Fibroblast of skin of left quadriceps (primary cell): Measurements from ENCODE around the gene MYL10.

Experiments
- DNase-seq, 2 experiments: peaks; one replicate each; pipeline ENCODE4 v3.0.0-alpha.2; 2013; ENCODE audit warnings: low read depth in 2 of 2

Gene MYL10

DNA sequence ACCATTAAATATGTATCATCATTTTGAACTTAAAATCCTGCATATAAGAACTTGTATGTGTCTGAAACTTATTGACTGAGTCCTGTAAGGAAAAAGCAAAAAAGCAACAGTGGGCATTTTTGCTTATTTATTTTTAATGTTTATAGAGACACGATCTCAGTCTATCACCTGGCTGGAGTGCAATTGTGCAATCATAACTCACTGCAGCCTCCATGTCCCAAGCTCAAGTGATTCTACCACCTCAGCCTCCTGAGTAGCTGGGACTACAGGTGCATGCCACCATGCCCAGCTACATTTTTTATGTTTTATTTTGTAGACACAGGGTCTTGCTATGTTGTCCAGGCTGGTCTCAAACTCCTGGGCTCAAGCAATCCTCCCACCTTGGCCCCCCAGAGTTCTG lies 32.2 kb downstream of the MYL10 start:
- no peak for DNase-seq

DNA sequence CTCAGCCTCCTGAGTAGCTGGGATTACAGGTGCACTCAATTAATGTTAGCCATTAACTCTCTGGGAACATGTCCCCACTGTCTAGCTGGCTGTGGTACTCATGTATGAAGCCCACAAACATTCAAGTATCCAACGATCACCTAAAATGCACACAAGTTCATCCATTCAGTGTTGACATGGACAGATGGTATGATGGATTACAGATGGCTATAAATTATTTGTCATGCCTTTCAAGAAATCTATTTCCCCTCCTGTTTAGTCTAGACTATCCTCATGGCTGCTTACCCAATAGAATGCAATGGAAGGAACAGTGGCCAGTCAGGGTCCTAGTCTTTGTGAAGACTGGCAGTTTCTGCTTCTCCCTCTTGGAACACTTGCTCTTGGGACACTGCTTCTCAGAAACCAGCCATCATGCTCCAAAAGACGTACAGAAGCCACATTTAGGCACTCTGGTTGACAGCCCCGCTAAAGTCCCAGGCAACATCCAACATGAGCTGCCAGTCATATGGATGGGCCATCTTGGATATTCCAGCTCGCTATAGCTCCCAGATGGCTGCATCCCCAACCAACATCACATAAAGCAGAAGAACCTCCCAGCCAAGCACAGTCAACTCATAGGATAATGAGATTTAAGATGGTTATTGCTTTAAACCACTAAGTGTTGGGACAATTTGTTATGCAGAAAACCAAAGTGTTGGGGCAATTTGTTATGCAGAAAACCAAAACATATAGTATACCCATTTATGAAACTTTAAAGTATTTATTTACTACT lies 33.1 kb downstream of the MYL10 start:
- no peak for DNase-seq

DNA sequence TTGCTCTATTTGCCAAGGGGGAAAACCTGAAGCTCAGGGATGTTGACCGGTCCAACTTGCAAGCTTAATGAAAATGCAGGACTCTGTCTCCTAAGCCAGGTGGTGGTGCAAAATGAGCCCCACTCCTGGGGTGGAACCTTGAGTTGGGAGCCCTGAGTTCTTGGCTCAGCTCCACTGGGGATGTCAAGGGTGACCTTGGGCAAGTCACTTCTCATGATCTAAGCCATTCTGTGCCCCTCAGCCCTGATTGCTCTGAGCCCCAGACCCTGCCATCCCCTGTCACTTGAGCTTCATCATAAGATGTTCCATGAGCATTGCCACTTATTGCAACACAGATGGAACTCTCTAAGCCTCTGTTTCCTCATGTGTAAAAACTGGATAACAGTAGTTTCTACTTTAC lies 33.9 kb downstream of the MYL10 start:
- no peak for DNase-seq

DNA sequence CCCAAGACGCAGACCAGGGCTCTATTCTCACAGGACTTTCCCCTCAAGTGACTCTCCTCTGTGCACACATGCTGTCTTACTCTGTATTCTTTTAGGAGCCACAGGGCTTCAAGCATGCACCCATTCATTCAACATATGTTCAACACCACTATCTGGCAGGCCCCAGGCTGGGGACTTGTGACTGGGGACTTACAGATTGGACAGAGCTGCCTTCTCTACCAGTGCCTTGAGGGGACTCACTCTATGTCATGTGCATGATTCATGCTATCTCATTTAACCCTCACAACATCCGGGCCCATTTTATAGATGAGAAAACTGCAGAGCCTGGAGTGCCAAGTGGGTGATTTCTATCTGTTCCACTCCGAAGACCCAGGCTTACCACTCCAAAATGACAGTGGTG lies 34.3 kb downstream of the MYL10 start:
- no peak for DNase-seq

DNA sequence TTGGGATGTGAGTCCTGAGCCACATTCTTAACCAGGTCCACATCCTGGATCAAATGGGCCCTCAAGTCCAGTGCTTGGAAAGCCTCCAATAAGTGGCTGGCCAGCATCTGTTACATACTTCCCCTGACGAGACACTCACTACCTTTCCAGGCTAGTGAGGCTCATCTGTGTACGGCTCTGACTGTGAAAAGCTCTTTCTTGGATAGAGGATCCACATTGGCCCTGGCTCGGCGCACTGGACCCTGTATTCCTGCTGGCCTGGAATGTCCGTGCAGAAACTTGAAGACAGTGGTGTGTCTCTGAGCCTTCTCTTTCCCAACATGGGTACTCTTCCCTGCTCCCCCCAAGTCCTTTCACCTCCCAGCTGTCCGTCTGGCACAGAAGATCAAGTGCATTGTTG lies 35.5 kb downstream of the MYL10 start:
- no peak for DNase-seq

DNA sequence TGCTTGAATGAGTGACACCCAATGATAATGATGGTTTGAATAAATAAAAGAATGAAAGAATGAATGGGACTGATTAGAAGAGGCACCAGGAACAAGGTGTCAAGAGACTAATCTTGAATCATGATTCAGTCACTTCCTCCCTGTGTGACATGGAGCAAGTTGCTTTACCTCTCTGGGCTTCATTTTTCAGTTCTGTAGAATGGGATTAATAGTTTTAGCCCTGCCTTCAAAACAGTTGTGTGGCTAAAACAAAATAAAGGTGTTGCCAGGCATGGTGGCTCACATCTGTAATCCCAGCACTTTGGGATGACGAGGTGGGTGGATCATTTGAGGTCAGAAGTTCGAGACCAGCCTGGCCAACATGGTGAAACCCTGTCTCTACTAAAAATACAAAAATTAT lies 37.6 kb downstream of the MYL10 start:
- DNase-seq, result no peak

DNA sequence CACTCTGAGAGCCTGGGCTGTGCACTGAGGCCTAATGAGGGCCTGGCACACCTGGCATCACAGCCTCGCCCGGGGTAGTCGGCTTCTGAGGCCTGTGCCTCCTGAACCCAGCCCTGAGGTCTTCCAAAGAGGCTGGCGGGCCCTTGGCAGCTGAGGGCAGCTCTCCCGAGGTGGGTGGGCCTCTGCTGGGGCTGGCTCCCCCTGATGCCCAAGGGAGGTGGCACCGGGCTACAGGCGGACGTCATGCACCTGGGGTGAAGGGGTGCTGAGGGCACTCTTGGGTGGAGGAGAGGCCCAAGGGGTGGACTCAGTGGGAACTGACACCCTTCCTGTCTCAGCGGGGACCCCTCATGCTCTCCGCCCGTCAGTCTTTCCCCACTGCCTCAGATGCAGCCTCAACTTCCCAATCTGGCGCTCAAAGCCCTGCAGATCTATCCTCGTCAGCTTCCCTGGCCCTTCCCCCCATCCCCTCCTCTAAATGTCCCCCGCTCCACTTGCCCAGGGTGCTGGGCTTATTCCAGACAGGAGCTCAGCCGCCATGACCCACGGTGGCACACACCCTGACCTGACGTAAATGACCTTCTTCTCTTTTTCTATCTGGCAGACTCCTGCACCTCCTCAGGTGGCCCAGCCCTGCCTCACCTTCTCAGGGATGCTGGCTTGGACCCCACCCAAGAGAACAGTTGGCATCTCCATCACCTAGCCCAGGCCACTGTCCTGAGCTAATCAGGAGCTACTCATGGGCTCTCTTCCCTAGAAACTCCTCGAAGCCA lies 38.2 kb downstream of the MYL10 start:
- no peak for DNase-seq

DNA sequence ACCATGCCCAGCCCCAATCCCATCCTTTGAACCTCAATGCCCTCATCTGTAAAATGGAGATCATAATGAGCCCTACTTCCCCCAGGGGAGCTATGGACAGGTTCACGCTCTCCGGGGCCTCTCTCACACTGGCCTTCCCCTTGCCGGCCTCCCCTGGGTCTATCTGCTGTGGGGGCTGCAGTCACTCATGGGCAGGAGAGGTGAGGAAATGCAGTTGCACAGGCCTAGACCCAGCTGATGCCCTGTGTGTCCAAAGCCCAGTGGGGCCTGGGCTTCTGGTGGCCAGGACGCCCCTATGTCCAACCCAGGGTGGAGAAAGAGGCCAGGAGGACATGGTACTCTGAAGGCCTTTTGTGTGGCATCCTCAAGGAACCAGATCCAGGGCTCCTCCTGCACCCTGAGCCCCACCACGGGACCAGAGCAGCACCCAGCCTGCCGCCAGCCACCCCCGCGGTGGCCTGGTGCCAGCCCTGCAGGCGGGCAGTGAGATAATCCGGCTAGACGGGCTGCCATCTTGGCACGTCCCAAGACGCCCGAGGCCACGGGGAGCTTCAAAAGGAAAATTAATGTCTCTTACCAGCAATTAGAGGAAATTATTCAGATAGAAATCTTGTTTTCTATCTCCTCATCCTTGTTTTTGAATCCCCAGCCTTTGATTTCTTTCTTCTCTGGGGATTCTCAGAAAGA lies 39.0 kb downstream of the MYL10 start:
- DNase-seq, result no peak

DNA sequence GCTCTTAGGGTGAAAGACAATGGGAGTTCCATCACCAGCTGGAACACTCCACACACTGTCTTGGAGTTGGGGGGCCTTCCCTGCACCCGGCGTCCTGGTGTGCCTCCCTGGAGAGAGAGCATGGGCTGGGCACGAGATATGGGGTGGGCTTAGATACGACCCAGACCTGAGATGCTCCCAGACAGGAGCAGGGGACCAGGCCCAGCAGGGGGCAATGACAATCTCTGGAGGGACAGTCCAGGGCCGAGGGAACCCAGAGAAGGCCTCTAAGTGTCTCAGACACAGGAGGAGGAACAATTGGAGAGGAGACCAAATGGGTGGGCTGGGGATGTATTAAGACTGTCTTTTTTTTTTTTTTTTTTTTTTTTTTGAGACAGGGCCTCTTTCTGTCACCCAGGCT lies 40.0 kb downstream of the MYL10 start:
- DNase-seq, result no peak

DNA sequence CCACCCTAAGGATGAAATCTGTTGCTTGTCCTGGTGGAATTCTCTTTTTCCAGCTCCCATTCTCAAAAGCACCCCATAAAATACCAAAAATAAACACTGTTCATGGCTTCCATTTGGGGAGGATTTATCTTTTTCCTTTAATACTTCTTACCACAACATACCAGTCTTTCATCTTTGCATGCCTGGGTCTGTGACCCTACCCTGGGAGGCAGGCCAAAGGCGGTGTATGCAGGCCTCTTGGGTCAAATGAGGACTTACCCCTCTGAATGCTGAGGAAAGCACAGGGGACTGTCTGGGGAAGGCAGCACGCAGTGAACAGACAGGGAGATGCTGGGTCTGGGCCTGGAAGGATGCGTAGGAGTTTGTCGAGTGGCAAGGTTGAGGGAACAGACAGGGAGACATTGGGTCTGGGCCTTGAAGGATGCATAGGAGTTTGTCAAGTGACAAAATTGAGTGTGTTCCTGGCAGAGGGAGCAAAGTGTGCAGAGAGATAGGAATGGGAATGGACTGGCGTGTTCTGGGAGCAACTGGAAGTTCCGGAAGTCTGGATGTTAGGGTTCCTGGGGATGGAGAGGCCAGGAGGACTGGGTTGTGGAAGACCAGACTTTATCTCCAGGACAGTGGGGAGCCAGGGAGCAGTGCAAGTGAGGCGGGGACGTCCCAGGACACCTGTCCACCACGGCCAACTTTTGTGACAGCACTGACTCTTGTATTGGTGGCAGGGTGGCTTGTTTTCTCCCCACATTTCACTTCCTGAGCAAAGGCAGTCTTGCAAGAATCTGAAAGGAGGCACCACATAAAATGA lies 40.8 kb downstream of the MYL10 start:
- no peak for DNase-seq

DNA sequence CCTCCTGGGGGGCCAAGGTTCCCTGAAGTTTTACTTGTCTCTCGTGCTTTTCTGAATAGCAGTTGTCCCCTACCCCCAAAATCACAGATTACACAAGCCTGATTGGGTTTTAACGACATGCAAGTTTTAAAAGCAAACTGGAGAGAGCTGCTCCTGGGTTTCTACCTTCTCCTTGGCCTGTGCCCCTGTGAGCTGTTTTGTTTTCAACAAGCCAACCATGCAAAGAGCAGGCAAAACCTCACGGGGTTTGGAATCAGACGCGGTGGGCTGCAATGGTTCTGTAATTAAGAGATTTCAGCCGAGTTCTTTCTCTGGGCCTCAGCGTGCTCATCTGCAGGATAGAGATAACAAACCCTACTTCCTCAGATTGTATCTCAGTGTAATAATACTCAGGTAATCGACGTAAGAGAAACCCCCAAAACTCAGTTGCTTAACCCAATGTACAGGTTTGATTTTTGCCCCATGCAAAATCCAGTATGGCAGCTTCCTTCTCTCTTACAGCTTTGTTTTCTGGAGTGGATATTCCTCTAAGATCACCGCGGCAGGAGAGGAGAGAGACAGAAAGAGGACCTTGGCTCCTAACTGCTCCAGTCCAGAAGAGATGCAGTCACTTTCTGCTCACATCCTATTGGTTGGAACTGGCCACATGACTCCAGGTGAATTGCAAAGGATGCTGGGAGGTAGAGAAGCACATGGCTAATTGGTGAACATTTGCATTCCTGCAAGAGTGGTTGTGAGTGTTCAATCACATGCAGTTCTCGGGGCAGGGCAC lies 42.0 kb downstream of the MYL10 start:
- no peak for DNase-seq

DNA sequence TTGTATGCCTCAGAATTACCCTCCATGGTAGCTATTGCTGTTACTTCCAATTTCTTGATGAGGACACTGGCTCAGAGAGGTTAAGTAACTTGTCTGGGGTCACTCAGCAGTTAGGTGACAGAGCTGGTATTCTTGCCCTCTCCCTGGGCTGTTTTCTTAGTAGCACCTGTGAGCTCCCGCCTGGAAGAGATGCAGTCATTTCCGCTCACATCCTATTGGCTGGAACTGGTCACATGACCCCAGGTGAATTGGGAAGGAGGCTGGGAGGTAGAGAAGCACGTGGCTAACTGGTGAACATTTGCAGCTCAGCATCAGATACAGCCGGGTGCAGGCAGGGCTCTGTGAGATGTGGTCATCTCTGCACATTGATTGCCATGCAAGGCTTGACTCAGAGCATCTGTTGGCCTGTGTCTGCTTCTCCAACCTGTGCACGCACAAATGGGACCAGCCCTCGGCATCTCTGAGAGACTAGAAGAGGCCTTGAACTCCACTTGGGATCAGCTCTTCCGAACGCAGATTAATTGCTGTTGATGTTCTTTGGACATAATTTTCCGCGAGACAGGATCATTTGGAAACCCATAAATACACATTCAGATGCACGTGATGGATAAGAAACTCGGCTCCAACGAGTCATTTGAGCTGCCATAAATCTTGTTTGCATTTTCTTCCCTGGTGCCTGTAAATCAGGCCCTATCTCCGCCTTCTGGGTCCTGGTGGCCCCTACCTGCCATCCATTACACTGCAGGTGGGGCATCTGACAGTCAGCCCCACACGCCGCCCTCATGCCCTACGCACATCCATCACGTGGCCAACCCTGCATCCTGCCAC lies 42.8 kb downstream of the MYL10 start:
- no peak for DNase-seq

DNA sequence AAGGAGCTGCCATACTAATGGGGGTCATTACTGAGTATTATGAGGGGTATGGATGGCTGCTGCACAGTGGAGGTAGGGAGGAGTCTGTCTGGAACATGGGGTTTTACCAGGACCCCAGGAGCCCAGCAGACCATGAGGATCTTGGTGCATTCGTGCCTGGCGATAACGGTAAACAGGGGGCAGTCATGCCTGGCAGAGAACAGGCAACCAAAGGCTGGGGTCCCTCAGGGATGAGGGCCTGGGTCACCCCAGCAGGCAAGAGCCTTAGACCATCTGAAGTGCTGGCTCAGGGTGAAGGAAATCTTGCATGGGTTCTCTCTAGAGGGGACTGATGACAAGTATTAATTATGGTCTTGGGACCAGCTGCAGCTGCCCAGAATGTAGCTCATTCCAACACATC lies 46.1 kb downstream of the MYL10 start:
- no peak for DNase-seq

DNA sequence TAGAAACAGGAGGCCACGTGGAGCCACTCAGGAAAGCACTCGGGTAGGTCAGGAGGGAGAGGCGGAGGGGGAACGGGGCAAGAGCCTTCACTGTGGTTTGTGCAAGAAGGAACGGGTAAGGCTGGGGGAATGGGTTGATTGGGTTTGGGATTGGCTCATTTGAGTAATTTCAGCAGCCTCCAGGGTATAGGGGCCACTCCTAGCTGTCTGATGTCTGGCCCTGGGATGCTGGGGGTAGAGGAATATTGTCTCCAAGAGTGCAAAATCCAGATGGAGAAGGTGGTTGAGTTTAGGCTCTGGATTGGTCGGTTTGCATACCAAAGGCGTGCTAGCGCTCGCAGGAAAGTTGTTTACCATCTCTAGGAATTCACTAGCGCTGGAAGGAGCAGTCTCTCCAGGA lies 47.2 kb downstream of the MYL10 start:
- DNase-seq, result no peak

DNA sequence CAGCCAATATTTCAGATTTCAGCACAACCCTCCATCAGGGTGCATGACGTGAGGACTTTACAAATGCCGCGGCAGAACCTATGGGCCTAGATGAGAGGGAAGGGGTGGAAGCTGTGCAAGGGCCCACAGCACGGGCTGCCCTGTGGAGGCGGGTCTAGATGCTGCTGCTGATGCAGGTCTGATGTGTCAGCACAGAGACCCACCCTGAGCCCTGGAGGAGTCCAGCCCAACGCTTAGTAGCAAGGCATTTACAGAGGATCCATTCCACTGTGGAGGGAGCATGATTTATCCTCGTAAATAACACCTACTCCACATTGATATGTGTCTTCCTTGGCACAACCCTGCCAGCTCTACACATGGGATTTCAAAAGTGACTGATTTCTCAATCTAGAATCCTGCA lies 48.5 kb downstream of the MYL10 start:
- no peak for DNase-seq

DNA sequence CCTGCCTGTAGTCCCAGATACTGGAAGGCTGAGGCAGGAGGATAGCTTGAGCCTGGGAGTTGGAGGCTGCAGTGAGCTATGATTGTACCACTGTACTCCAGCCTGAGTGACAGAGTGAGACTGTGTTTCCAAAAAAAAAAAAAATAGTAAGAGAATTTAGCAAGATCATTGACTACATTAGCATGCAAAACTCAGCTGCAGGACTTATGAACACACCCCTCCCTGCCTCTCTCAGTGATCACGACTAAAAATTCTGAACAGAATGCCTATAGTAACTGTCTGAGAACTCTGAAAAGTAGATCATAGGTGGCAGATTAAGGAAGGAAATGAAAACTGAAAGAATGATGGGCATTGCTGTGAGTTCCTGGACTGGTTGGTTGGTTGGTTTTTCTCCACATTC lies 50.5 kb downstream of the MYL10 start:
- no peak for DNase-seq

DNA sequence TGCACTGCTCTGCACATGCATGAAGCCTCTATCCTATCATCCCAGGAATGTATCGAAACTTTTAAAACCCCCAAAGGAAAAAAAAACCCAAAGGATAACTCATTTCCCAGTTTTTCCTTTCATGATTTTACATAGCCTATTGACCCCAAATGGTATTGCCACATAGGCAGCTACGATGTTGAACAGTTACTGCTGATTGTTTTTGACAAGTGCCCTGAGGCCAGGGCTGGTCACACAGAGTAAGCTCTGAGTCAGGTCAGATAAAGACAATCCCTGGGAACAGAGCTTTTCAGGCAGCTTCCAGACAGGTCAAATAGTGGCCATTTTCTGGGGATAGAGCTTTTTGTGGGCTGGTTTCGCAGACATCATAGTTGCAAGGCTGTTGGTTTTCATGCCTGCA lies 52.1 kb downstream of the MYL10 start:
- no peak for DNase-seq

DNA sequence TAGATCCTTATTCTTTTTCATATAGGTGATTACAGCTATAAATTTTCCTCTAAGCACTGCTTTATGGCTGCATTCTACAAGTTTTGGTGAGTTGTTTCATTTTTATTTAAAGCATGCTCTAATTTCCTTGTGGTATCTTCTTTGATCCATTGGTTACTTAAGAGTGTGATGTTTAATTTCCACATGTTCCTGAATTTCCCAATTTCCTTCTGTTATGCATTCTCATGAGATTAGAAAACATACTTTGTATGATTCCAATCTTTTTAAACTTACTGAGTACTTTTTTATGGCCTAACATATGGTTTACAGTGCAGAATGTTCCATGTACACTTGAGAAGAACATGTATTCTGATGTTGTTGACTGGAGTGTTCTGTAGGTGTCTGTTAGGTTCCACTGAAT lies 53.4 kb downstream of the MYL10 start:
- peak; percentile 33 to 43 for DNase-seq

DNA sequence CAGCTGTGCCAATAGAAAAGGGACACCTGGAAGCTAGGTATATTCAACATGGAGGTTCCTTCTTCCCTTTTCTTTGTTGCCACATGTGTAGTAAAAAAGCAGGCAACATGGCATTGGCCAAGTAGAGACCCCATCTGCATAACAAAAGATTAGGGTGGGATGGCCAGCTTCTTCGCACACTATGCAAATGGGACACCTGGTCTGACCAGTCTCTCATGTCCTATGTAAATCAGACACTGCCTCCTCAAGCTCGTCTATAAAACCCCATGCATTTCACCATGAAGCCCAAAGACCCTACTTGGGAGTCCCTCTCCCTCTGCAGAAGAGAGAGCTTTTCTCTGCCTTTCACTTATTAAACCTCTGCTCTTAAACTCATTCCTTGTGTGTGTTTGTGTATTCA lies 53.9 kb downstream of the MYL10 start:
- DNase-seq, result no peak

DNA sequence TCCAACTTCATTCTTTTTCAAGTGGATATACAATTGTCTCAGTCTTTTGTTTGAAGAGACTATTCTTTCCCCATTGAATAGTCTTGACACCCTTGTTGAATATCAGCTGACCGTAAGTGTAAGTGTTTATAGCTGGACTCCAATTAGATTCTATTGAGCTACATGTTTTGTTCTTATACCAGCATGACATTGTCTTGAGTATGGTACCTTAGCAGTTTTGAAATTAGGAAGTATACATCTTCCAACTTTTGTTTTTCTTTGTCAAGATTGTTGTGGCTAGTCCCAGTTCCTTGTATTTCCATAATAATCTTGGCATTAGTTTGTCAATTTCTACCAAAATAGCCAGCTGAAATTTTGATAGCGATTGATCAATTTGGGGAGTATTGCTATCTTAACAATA lies 56.9 kb downstream of the MYL10 start:
- no peak for DNase-seq
